OCI-LY7 (cell line): ENCODE results near the gene GTPBP8.

ENCODE experiments used
- EZH2phosphoT487 ChIP-seq: fragments of 200-600 bp; sonication (generic); IDR thresholded peaks from 2 replicates; pipeline ENCODE4 v1.6.1; 2018; ENCODE audit warnings: low read depth, borderline replicate concordance, mild to moderate bottlenecking, mixed run types, antibody characterized with exemption, low read length, moderate library complexity, mixed read lengths
- TF ChIP-seq, protein P1 (sequence below): fragments of 200-600 bp; sonication (generic); conservative IDR thresholded peaks from 2 replicates; pipeline ENCODE4 v1.5.1; 2014; ENCODE audit warnings: mild to moderate bottlenecking, antibody characterized with exemption, low read length, moderate library complexity, mixed read lengths

DNA sequence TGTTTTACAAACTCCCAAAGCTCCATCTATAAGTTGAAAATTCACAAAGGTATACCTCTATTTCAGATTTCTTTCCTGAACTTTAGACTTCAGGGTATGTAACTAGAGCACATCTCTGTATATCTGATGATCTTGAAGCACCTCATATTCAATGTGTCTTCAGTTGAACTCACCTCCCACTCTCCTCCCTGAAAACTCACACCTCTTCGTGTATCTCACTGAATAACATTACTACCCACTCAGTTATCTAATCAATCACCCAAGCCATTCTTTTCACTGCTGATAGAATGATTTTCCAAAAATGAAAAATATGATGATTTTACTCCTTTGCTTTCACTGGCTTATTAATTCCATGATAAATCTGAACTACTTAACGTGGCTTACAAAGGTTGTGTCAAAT lies 52.9 kb downstream of the GTPBP8 start:
- TF ChIP-seq, protein P1, sequence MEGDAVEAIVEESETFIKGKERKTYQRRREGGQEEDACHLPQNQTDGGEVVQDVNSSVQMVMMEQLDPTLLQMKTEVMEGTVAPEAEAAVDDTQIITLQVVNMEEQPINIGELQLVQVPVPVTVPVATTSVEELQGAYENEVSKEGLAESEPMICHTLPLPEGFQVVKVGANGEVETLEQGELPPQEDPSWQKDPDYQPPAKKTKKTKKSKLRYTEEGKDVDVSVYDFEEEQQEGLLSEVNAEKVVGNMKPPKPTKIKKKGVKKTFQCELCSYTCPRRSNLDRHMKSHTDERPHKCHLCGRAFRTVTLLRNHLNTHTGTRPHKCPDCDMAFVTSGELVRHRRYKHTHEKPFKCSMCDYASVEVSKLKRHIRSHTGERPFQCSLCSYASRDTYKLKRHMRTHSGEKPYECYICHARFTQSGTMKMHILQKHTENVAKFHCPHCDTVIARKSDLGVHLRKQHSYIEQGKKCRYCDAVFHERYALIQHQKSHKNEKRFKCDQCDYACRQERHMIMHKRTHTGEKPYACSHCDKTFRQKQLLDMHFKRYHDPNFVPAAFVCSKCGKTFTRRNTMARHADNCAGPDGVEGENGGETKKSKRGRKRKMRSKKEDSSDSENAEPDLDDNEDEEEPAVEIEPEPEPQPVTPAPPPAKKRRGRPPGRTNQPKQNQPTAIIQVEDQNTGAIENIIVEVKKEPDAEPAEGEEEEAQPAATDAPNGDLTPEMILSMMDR, result no peak
- TF ChIP-seq EZH2phosphoT487, result no peak
